HepG2 (cell line): Measurements from ENCODE around the gene CD7. TPM values are rescaled to one million over a fixed set of nuclear protein-coding genes. Genes with fewer than 3 reads are reported as not detected.

Experiments used
- ARNT ChIP-seq: fragments of 450-650 bp; IDR thresholded peaks from 2 replicates; pipeline ENCODE4 v1.6.1; 2017
- GABPB1 ChIP-seq: IDR thresholded peaks from 2 replicates; pipeline ENCODE4 v1.6.1; 2016; ENCODE audit warnings: mild to moderate bottlenecking, missing genetic modification reagents, moderate library complexity, missing compliant biosample characterization
- GLMP ChIP-seq: sonication (generic); formaldehyde crosslinking; IDR thresholded peaks from 2 replicates; pipeline ENCODE4 v1.9.0; 2021; ENCODE audit warnings: missing genetic modification reagents, mild to moderate bottlenecking, borderline replicate concordance
- HNF1A ChIP-seq, 2 experiments: sonication (generic) in 1 of 2; formaldehyde crosslinking in 1 of 2; IDR thresholded peaks; 2 replicates each; pipeline versions ENCODE4 v1.4.0 to v1.6.1; 2016 to 2020; ENCODE audit warnings: borderline replicate concordance in 1 of 2, low read depth in 1 of 2, mild to moderate bottlenecking in 1 of 2, missing genetic modification reagents in 1 of 2
- IRF2 ChIP-seq: IDR thresholded peaks from 2 replicates; pipeline ENCODE4 v1.6.1; 2018; ENCODE audit warnings: missing genetic modification reagents, missing compliant biosample characterization
- RERE ChIP-seq: IDR thresholded peaks from 2 replicates; pipeline ENCODE4 v1.6.1; 2016; ENCODE audit warnings: low read depth, missing genetic modification reagents, missing compliant biosample characterization
- TIGD3 ChIP-seq: sonication (generic); formaldehyde crosslinking; IDR thresholded peaks from 2 replicates; pipeline ENCODE4 v1.5.1; 2020; ENCODE audit warnings: mild to moderate bottlenecking, missing genetic modification reagents, borderline replicate concordance
- TMF1 ChIP-seq: sonication (generic); formaldehyde crosslinking; IDR thresholded peaks from 2 replicates; pipeline ENCODE4 v1.8.1; 2022; ENCODE audit warnings: low read depth, missing genetic modification reagents
- ZBTB7A ChIP-seq: sonication (generic); formaldehyde crosslinking; IDR thresholded peaks from 2 replicates; pipeline ENCODE4 v1.8.0; 2022; ENCODE audit warnings: mild to moderate bottlenecking, missing genetic modification reagents
- ZIK1 ChIP-seq: sonication (generic); formaldehyde crosslinking; IDR thresholded peaks from 2 replicates; pipeline ENCODE4 v1.5.0; 2020; ENCODE audit warnings: mild to moderate bottlenecking, low read depth, missing genetic modification reagents, borderline replicate concordance
- ZNF160 ChIP-seq: sonication (generic); formaldehyde crosslinking; IDR thresholded peaks from 2 replicates; pipeline ENCODE4 v1.8.0; 2022; ENCODE audit warnings: mild to moderate bottlenecking, inconsistent platforms, missing genetic modification reagents
- ZNF256 ChIP-seq: sonication (generic); formaldehyde crosslinking; conservative IDR thresholded peaks from 2 replicates; pipeline ENCODE4 v1.4.0; 2020; ENCODE audit warnings: missing genetic modification reagents
- ZSCAN31 ChIP-seq: sonication (generic); formaldehyde crosslinking; IDR thresholded peaks from 2 replicates; pipeline ENCODE4 v1.5.0; 2020; ENCODE audit warnings: low read depth, mild to moderate bottlenecking, missing genetic modification reagents
- polyA plus RNA-seq, 8 experiments: library from polyadenylated mRNA; depleted of rRNA in 3 of 8; stranded (reverse) in 7 of 8; unstranded in 1 of 8; fragments of >200 nt; fragmentation: Illumina TruSeq in 4 of 8; extraction: Trizol in 4 of 8; gene quantifications; 2 replicates each; pipeline versions ENCODE4 v1.2.1 to v1.2.3, GENCODE V29; 2011 to 2016; ENCODE audit warnings: low read depth in 4 of 8, missing spikeins in 1 of 8, mixed read lengths in 1 of 8; ENCODE audit not compliant: insufficient read depth in 1 of 8
- total RNA-seq, 5 experiments: library from RNA; depleted of rRNA; stranded (reverse); fragments of >200 nt; fragmentation: Illumina TruSeq; extraction: Trizol; gene quantifications; 2 replicates each; pipeline ENCODE4 v1.2.3, GENCODE V29; 2016; ENCODE audit warnings: low read depth in 1 of 5

Gene CD7
- total and polyA plus RNA-seq, 2 of the 13 experiments (the other 11 are each of a cell fraction or from before 2014, with no cell fraction given) = 67.6 to 76.4 TPM

- TF ChIP-seq RERE (CRISPR knock-in tag) = no peak
- no peak for TF ChIP-seq TIGD3
- peak; percentile 67; the same call in 1 of the 2 replicates for TF ChIP-seq ZNF160 (CRISPR knock-in tag)
- no peak for TF ChIP-seq GLMP (CRISPR knock-in tag)
- peak; percentile 44; the same call in 1 of the 2 replicates for TF ChIP-seq ZBTB7A
- TF ChIP-seq ARNT = no peak
- TF ChIP-seq IRF2 (CRISPR knock-in tag) = no peak
- no peak for TF ChIP-seq HNF1A (IDR thresholded peaks at IDR 0.05; ENCODE audit: low read depth)
- no peak for TF ChIP-seq HNF1A (CRISPR knock-in tag; IDR thresholded peaks at IDR 0.05; ENCODE audit: borderline replicate concordance)
- TF ChIP-seq GABPB1 (CRISPR knock-in tag) = peak; percentile 39
- no peak for TF ChIP-seq ZNF256 (CRISPR knock-in tag)
- TF ChIP-seq ZIK1 = peak; percentile 35; the same call in 1 of the 2 replicates
- TF ChIP-seq ZSCAN31 (CRISPR knock-in tag) = peak; percentile 52; the same call in 1 of the 2 replicates
- TF ChIP-seq TMF1 (CRISPR knock-in tag) = no peak
Measured at GRCh38 chr17:82320140-82320840, 2.9 kb upstream of the CD7 start (continued).
